IPS-18c (cell line): Measurements from ENCODE around the gene STARD4.

Source experiments
- H3K4me3 ChIP-seq: 2 replicates; pipeline ENCODE4 v1.7.0; 2013; ENCODE audit warnings: low read depth, mild to moderate bottlenecking, low read length, moderate library complexity; ENCODE audit not compliant: insufficient read depth
- H3K9me3 ChIP-seq: one replicate; pipeline ENCODE4 v1.6.1; 2013; ENCODE audit warnings: mild to moderate bottlenecking, low read length, moderate library complexity; ENCODE audit not compliant: control insufficient read depth, insufficient read depth

Gene STARD4

GRCh38 chr5:111494355-111494999, 17.9 kb downstream of the STARD4 start:
- Histone ChIP-seq H3K9me3 (no peaks in the 10 kb centered on the region), H3K4me3 (no peak overlapping the region)

GRCh38 chr5:111493031-111493430, 19.3 kb downstream of the STARD4 start:
- Histone ChIP-seq H3K4me3 (no peak overlapping the region), H3K9me3 (no peaks in the 10 kb centered on the region)

- Histone ChIP-seq H3K9me3 (no peaks in the 10 kb centered on the region), H3K4me3 (no peak overlapping the region)
Measured at GRCh38 chr5:111488353-111488752, 24.0 kb downstream of the STARD4 start.

GRCh38 chr5:111486926-111487325, 25.4 kb downstream of the STARD4 start:
- H3K9me3 ChIP-seq = no peaks in the 10 kb centered on the region
- H3K4me3 ChIP-seq = no peak overlapping the region

- no peak overlapping the region for H3K4me3 ChIP-seq
Measured at GRCh38 chr5:111486055-111486454, 26.3 kb downstream of the STARD4 start.

GRCh38 chr5:111480346-111480745, 32.0 kb downstream of the STARD4 start:
- Histone ChIP-seq H3K9me3 (no peaks in the 10 kb centered on the region), H3K4me3 (no peak overlapping the region)

More at GRCh38 chr5:111486055-111486454, 26.3 kb downstream of the STARD4 start:
- H3K9me3 ChIP-seq = no peaks in the 10 kb centered on the region

- Histone ChIP-seq H3K9me3 (no peaks in the 10 kb centered on the region), H3K4me3 (no peak overlapping the region)
Measured at GRCh38 chr5:111478898-111479297, 33.4 kb downstream of the STARD4 start.

GRCh38 chr5:111478266-111478665, 34.1 kb downstream of the STARD4 start:
- H3K9me3 ChIP-seq = no peaks in the 10 kb centered on the region

GRCh38 chr5:111472579-111472978, 39.8 kb downstream of the STARD4 start:
- no peak overlapping the region for H3K4me3 ChIP-seq

More at GRCh38 chr5:111478266-111478665, 34.1 kb downstream of the STARD4 start:
- no peak overlapping the region for H3K4me3 ChIP-seq

GRCh38 chr5:111472096-111472495, 40.2 kb downstream of the STARD4 start:
- Histone ChIP-seq H3K9me3 (no peaks in the 10 kb centered on the region), H3K4me3 (no peak overlapping the region)

More at GRCh38 chr5:111472579-111472978, 39.8 kb downstream of the STARD4 start:
- no peaks in the 10 kb centered on the region for H3K9me3 ChIP-seq

GRCh38 chr5:111469903-111470302, 42.4 kb downstream of the STARD4 start:
- no peak overlapping the region for H3K4me3 ChIP-seq
- H3K9me3 ChIP-seq = no peaks in the 10 kb centered on the region

GRCh38 chr5:111469293-111469896, 42.9 kb downstream of the STARD4 start:
- no peak overlapping the region for H3K4me3 ChIP-seq
- H3K9me3 ChIP-seq = no peaks in the 10 kb centered on the region

GRCh38 chr5:111463311-111463710, 49.0 kb downstream of the STARD4 start:
- Histone ChIP-seq H3K4me3 (no peak overlapping the region), H3K9me3 (no peaks in the 10 kb centered on the region)

- Histone ChIP-seq H3K4me3 (no peak overlapping the region), H3K9me3 (no peaks in the 10 kb centered on the region)
Measured at GRCh38 chr5:111461934-111462333, 50.4 kb downstream of the STARD4 start.

GRCh38 chr5:111461255-111461671, 51.1 kb downstream of the STARD4 start:
- Histone ChIP-seq H3K4me3 (no peak overlapping the region), H3K9me3 (no peaks in the 10 kb centered on the region)

- Histone ChIP-seq H3K4me3 (no peak overlapping the region), H3K9me3 (no peaks in the 10 kb centered on the region)
Measured at GRCh38 chr5:111454776-111455175, 57.6 kb downstream of the STARD4 start.

GRCh38 chr5:111454198-111454622, 58.1 kb downstream of the STARD4 start:
- no peak overlapping the region for H3K4me3 ChIP-seq
- no peaks in the 10 kb centered on the region for H3K9me3 ChIP-seq

- H3K9me3 ChIP-seq = no peaks in the 10 kb centered on the region
- no peak overlapping the region for H3K4me3 ChIP-seq
Measured at GRCh38 chr5:111453747-111454146, 58.6 kb downstream of the STARD4 start.

GRCh38 chr5:111453295-111453694, 59.0 kb downstream of the STARD4 start:
- Histone ChIP-seq H3K4me3 (no peak overlapping the region), H3K9me3 (no peaks in the 10 kb centered on the region)
